HCT116 (cell line): Measurements from ENCODE around the gene CNTNAP2. TPM values are rescaled to one million over a fixed set of nuclear protein-coding genes. Genes with fewer than 3 reads are reported as not detected.

Experiments
- ATAC-seq: fragments of 200-7000 bp; cut with Tn5 transposase; 2 replicates; pipeline ENCODE4 v1.9.1; 2020; ENCODE audit warnings: mild to moderate bottlenecking, moderate library complexity
- BruUV-seq: library from RNA; stranded (reverse); fragments of 400-500 nt; replicated peaks from 2 replicates; lab custom pipeline; 2021; lab: Mats Ljungman, UMichigan
- CTCF ChIA-PET: fragments of 300-600 bp; sonication (Branson Sonifier 250); formaldehyde crosslinking; loops from one replicate; lab custom pipeline; 2021; ENCODE audit warnings: antibody characterized with exemption; lab: Charles Lee
- POLR2A ChIA-PET: fragments of 300-600, 350-600 bp; sonication (Branson Sonifier 250); formaldehyde crosslinking; loops from one replicate; lab custom pipeline; 2021; ENCODE audit warnings: antibody characterized with exemption; lab: Charles Lee
- RAD21 ChIA-PET, 2 experiments: fragments of 300-600 bp; sonication (Branson Sonifier 250); formaldehyde crosslinking; loops; one replicate each; lab custom pipeline; 2023; ENCODE audit warnings: low total read pairs in 2 of 2; ENCODE audit not compliant: uncharacterized antibody in 2 of 2, unreplicated experiment in 2 of 2, low non-redundant PET in 1 of 2; lab: Charles Lee
- DNase-seq: peaks from one replicate; pipeline ENCODE4 v3.0.0-alpha.2; 2010; ENCODE audit warnings: low read depth, low spot score
- H2AFZ ChIP-seq: fragments of 200-600 bp; shearing (Covaris generic), sonication (generic); 2 replicates; pipeline ENCODE4 v1.6.1; 2017; ENCODE audit warnings: low read depth, mixed run types, mixed read lengths, antibody characterized with exemption, low read length; ENCODE audit not compliant: poor library complexity, severe bottlenecking
- H3K27ac ChIP-seq: 2 replicates; pipeline ENCODE4 v1.5.1; 2012; ENCODE audit warnings: low read depth, low read length
- H3K27me3 ChIP-seq: fragments of 200-600 bp; sonication (generic); 2 replicates; pipeline ENCODE4 v1.6.1; 2016; ENCODE audit warnings: mixed run types, low read length, mixed read lengths; ENCODE audit not compliant: insufficient read depth
- H3K36me3 ChIP-seq, 2 experiments: fragments of 200-500 bp in 1 of 2; fragments of 200-600 bp in 1 of 2; sonication (Bioruptor generic) in 1 of 2; sonication (generic) in 1 of 2; 2 replicates each; pipeline versions ENCODE4 v1.5.1 to v1.6.1; 2014 to 2016; ENCODE audit warnings: low read length in 2 of 2, inconsistent platforms in 1 of 2, mixed read lengths in 1 of 2, mixed run types in 1 of 2; ENCODE audit not compliant: insufficient read depth in 2 of 2, control insufficient read depth in 1 of 2
- H3K4me1 ChIP-seq, 2 experiments: fragments of 200-600 bp in 1 of 2; sonication (generic) in 1 of 2; 2 replicates each; pipeline versions ENCODE4 v1.5.1 to v1.6.1; 2012 to 2017; ENCODE audit warnings: low read length in 2 of 2, inconsistent platforms in 1 of 2, mild to moderate bottlenecking in 1 of 2, mixed read lengths in 1 of 2, mixed run types in 1 of 2, moderate library complexity in 1 of 2; ENCODE audit not compliant: insufficient read depth in 2 of 2, control insufficient read depth in 1 of 2
- H3K4me2 ChIP-seq: fragments of 200-600 bp; sonication (generic); 2 replicates; pipeline ENCODE4 v1.6.1; 2017; ENCODE audit warnings: mixed run types, low read length, mixed read lengths
- H3K4me3 ChIP-seq, 2 experiments: fragments of 200-600 bp in 1 of 2; sonication (generic) in 1 of 2; replicated peaks in 1 of 2; 2 replicates each; pipeline ENCODE4 v1.5.1; 2011 to 2016; ENCODE audit warnings: low read length in 2 of 2, control low read depth in 1 of 2, low read depth in 1 of 2, mild to moderate bottlenecking in 1 of 2, mixed read lengths in 1 of 2, mixed run types in 1 of 2
- H3K79me2 ChIP-seq: fragments of 200-600 bp; sonication (generic); 2 replicates; pipeline ENCODE4 v1.6.1; 2017; ENCODE audit warnings: mild to moderate bottlenecking, mixed run types, low read length, moderate library complexity, mixed read lengths; ENCODE audit not compliant: insufficient read depth
- H3K9ac ChIP-seq: fragments of 200-600 bp; sonication (generic); 2 replicates; pipeline ENCODE4 v1.6.1; 2016; ENCODE audit warnings: low read length, mixed read lengths
- H3K9me2 ChIP-seq: fragments of 200-600 bp; sonication (generic), shearing (Covaris generic); 2 replicates; pipeline ENCODE4 v1.6.1; 2017; ENCODE audit warnings: mixed run types, mild to moderate bottlenecking, moderate library complexity; ENCODE audit not compliant: insufficient read depth
- H3K9me3 ChIP-seq, 2 experiments: fragments of 200-500 bp in 1 of 2; fragments of 200-600 bp in 1 of 2; sonication (Bioruptor generic) in 1 of 2; sonication (generic) in 1 of 2; 2 replicates each; pipeline ENCODE4 v1.6.1; 2014 to 2017; ENCODE audit warnings: low read length in 2 of 2, mixed read lengths in 2 of 2, inconsistent platforms in 1 of 2, low read depth in 1 of 2, mild to moderate bottlenecking in 1 of 2, mixed run types in 1 of 2, moderate library complexity in 1 of 2; ENCODE audit not compliant: control insufficient read depth in 1 of 2, insufficient read depth in 1 of 2
- H4K20me1 ChIP-seq: fragments of 200-600 bp; sonication (generic), shearing (Covaris generic); 2 replicates; pipeline ENCODE4 v1.6.1; 2017; ENCODE audit warnings: mixed run types, mild to moderate bottlenecking, moderate library complexity; ENCODE audit not compliant: insufficient read depth
- ATF3 ChIP-seq: IDR thresholded peaks from 2 replicates; pipeline ENCODE4 v1.6.1; 2012
- CEBPB ChIP-seq: IDR thresholded peaks from 2 replicates; pipeline ENCODE4 v1.6.1; 2012; ENCODE audit warnings: low read depth
- EGR1 ChIP-seq: IDR thresholded peaks from 2 replicates; pipeline ENCODE4 v1.6.1; 2012; ENCODE audit warnings: low read depth
- EZH2 ChIP-seq: fragments of 200-600 bp; sonication (generic); IDR thresholded peaks from 2 replicates; pipeline ENCODE4 v1.6.1; 2017; ENCODE audit warnings: antibody characterized with exemption, mixed run types
- EZH2phosphoT487 ChIP-seq: fragments of 200-600 bp; IDR thresholded peaks from 2 replicates; pipeline ENCODE4 v1.6.1; 2018; ENCODE audit warnings: antibody characterized with exemption, borderline replicate concordance
- FOSL1 ChIP-seq: IDR thresholded peaks from 2 replicates; pipeline ENCODE4 v1.6.1; 2012; ENCODE audit warnings: low read depth
- JUND ChIP-seq: IDR thresholded peaks from 2 replicates; pipeline ENCODE4 v1.6.1; 2012
- POLR2AphosphoS5 ChIP-seq: IDR thresholded peaks from 2 replicates; pipeline ENCODE4 v1.6.1; 2011; ENCODE audit warnings: mild to moderate bottlenecking, low read depth, low read length, moderate library complexity
- REST ChIP-seq: IDR thresholded peaks from 2 replicates; pipeline ENCODE4 v1.6.1; 2012; ENCODE audit warnings: low read depth
- SIN3A ChIP-seq: IDR thresholded peaks from 2 replicates; pipeline ENCODE4 v1.6.1; 2012; ENCODE audit warnings: low read depth
- SP1 ChIP-seq: IDR thresholded peaks from 2 replicates; pipeline ENCODE4 v1.6.1; 2012; ENCODE audit warnings: low read depth
- TCF7L2 ChIP-seq: IDR thresholded peaks from 2 replicates; pipeline ENCODE4 v1.7.0; 2011; ENCODE audit warnings: borderline replicate concordance, inconsistent platforms; ENCODE audit not compliant: insufficient read depth, insufficient read length; ENCODE audit errors: extremely low read depth
- YY1 ChIP-seq: IDR thresholded peaks from 2 replicates; pipeline ENCODE4 v1.6.1; 2011; ENCODE audit warnings: low read length, low read depth, moderate library complexity, mild to moderate bottlenecking; ENCODE audit not compliant: insufficient replicate concordance; ENCODE audit errors: extremely low read depth
- ZFX ChIP-seq: fragments of 450-650 bp; IDR thresholded peaks from 2 replicates; pipeline ENCODE4 v1.6.1; 2017
- intact Hi-C: fragments of 100-400 bp; cut with micrococcal nuclease; formaldehyde crosslinking; loops from 2 replicates; pipeline ENCODE4 v1.10.0; 2022
- total RNA-seq: library from RNA; stranded (reverse); gene quantifications from one replicate; pipeline ENCODE4 v1.2.1, GENCODE V29; 2021; ENCODE audit not compliant: unreplicated experiment
- TF ChIP-seq, protein P1 (sequence below), 3 experiments: fragments of 200-600 bp in 1 of 3; sonication (generic) in 1 of 3; IDR thresholded peaks in 2 of 3; conservative IDR thresholded peaks in 1 of 3; 2 replicates each; pipeline ENCODE4 v1.5.1; 2012 to 2017; ENCODE audit warnings: low read depth in 2 of 3, low read length in 2 of 3, antibody characterized with exemption in 1 of 3, borderline replicate concordance in 1 of 3, control low read depth in 1 of 3, mild to moderate bottlenecking in 1 of 3, mixed read lengths in 1 of 3, mixed run types in 1 of 3, moderate library complexity in 1 of 3; ENCODE audit not compliant: insufficient read depth in 1 of 3
- TF ChIP-seq, protein P2 (sequence below): IDR thresholded peaks from 2 replicates; pipeline ENCODE4 v1.6.1; 2012

The CNTNAP2 gene
- total RNA-seq, 1 experiment from 2014 or later: 0.37 TPM

GRCh38 chr7:146826329-146826728 is 709.7 kb downstream of the CNTNAP2 start:
- Histone ChIP-seq H3K9ac (no peak overlapping the region), H3K4me3 (no peak overlapping the region), H3K79me2 (no peaks in the 10 kb centered on the region), H4K20me1 (no peaks in the 10 kb centered on the region), H3K9me2 (no peaks in the 10 kb centered on the region), H3K4me1 (no peaks in the 10 kb centered on the region), H3K9me3 (peaks cover 0 to 20% of the 10 kb centered on the region in 2 experiments; a peak in 1 of 4 replicates), H3K4me2 (no peak overlapping the region), H3K27ac (no peak overlapping the region), H3K36me3 (no peaks in the 10 kb centered on the region), H2AFZ (no peak overlapping the region), H3K27me3 (no peaks in the 10 kb centered on the region)
- TF ChIP-seq REST (no peak), JUND (no peak), CEBPB (no peak), POLR2AphosphoS5 (no peak), SP1 (no peak), ZFX (no peak), TCF7L2 (no peak), FOSL1 (no peak), SIN3A (no peak), EZH2phosphoT487 (no peak), ATF3 (no peak), YY1 (no peak), EZH2 (no peak), EGR1 (no peak)
- TF ChIP-seq, protein P1, sequence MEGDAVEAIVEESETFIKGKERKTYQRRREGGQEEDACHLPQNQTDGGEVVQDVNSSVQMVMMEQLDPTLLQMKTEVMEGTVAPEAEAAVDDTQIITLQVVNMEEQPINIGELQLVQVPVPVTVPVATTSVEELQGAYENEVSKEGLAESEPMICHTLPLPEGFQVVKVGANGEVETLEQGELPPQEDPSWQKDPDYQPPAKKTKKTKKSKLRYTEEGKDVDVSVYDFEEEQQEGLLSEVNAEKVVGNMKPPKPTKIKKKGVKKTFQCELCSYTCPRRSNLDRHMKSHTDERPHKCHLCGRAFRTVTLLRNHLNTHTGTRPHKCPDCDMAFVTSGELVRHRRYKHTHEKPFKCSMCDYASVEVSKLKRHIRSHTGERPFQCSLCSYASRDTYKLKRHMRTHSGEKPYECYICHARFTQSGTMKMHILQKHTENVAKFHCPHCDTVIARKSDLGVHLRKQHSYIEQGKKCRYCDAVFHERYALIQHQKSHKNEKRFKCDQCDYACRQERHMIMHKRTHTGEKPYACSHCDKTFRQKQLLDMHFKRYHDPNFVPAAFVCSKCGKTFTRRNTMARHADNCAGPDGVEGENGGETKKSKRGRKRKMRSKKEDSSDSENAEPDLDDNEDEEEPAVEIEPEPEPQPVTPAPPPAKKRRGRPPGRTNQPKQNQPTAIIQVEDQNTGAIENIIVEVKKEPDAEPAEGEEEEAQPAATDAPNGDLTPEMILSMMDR (IDR thresholded peaks at IDR 0.05 in 2 of 3, conservative IDR thresholded peaks at IDR 0.05 in 1 of 3; ENCODE audit: borderline replicate concordance in 1 of 3, insufficient read depth in 1 of 3, low read depth in 2 of 3, low read length in 2 of 3): no peak
- TF ChIP-seq, protein P2, sequence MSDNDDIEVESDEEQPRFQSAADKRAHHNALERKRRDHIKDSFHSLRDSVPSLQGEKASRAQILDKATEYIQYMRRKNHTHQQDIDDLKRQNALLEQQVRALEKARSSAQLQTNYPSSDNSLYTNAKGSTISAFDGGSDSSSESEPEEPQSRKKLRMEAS: no peak
- intact Hi-C loops: no loop called here
- DNase-seq: no peak
- no TSS peak for BruUV-seq
- RAD21 ChIA-PET: no interaction called here
- CTCF ChIA-PET: no interaction called here
- ATAC-seq: no peak
- POLR2A ChIA-PET: no interaction called here
